ENCODE measurements around the gene MPDZ.

The MPDZ gene

GRCh38 chr9:13171261-13171660, 108.2 kb downstream of the MPDZ start:
- H3K9ac ChIP-seq = no peak overlapping the region
- no peaks in the 10 kb centered on the region for H3K79me2 ChIP-seq (ENCODE audit: insufficient read depth, low read depth)
- H3K27me3 ChIP-seq (ENCODE audit: insufficient read depth, low read depth) = no peaks in the 10 kb centered on the region
- no peak overlapping the region for H3K27ac ChIP-seq
- H3K36me3 ChIP-seq (ENCODE audit: insufficient read depth) = no peaks in the 10 kb centered on the region
- no peak overlapping the region for H3K4me2 ChIP-seq
- H3K4me1 ChIP-seq (ENCODE audit: low read depth, poor library complexity, severe bottlenecking) = no peaks in the 10 kb centered on the region
- no peaks in the 10 kb centered on the region for H4K20me1 ChIP-seq (ENCODE audit: insufficient read depth)
- H2AFZ ChIP-seq (ENCODE audit: low read depth) = no peak overlapping the region
- TF ChIP-seq, protein P1, sequence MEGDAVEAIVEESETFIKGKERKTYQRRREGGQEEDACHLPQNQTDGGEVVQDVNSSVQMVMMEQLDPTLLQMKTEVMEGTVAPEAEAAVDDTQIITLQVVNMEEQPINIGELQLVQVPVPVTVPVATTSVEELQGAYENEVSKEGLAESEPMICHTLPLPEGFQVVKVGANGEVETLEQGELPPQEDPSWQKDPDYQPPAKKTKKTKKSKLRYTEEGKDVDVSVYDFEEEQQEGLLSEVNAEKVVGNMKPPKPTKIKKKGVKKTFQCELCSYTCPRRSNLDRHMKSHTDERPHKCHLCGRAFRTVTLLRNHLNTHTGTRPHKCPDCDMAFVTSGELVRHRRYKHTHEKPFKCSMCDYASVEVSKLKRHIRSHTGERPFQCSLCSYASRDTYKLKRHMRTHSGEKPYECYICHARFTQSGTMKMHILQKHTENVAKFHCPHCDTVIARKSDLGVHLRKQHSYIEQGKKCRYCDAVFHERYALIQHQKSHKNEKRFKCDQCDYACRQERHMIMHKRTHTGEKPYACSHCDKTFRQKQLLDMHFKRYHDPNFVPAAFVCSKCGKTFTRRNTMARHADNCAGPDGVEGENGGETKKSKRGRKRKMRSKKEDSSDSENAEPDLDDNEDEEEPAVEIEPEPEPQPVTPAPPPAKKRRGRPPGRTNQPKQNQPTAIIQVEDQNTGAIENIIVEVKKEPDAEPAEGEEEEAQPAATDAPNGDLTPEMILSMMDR (conservative IDR thresholded peaks at IDR 0.05; ENCODE audit: low read depth, low read length) = no peak
- no peak overlapping the region for H3K4me3 ChIP-seq (IDR thresholded peaks at IDR 0.05; ENCODE audit: insufficient read depth, low read depth, low read length)

DNA sequence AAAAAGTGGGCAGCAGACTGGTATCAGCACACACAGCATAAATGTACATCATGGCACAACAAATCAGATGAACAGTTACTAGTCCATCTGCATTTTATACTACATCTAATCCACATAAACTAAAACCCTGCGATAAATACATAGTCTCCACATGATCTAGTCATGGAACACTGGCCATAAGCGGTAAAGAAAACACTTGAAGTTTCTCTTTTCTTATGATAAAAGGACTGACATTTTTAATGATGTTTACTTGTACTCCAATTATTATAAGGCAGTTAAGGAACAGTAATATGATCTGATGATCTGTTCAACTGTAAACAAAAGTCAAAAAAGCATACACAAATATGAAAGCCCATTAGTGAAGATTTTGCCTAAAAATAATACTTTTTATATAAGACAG, 112.5 kb downstream of the MPDZ start:
- Histone ChIP-seq H4K20me1 (ENCODE audit: insufficient read depth) (no peaks in the 10 kb centered on the region), H3K27me3 (ENCODE audit: insufficient read depth, low read depth) (no peaks in the 10 kb centered on the region), H3K9ac (no peak overlapping the region), H3K4me1 (ENCODE audit: low read depth, poor library complexity, severe bottlenecking) (no peaks in the 10 kb centered on the region), H3K27ac (no peak overlapping the region), H3K4me2 (no peak overlapping the region), H3K79me2 (ENCODE audit: insufficient read depth, low read depth) (no peaks in the 10 kb centered on the region), H3K36me3 (ENCODE audit: insufficient read depth) (no peaks in the 10 kb centered on the region), H2AFZ (ENCODE audit: low read depth) (no peak overlapping the region), H3K4me3 (IDR thresholded peaks at IDR 0.05; ENCODE audit: insufficient read depth, low read depth, low read length) (no peak overlapping the region)
- TF ChIP-seq, protein P1 (conservative IDR thresholded peaks at IDR 0.05; ENCODE audit: low read depth, low read length) = no peak

DNA sequence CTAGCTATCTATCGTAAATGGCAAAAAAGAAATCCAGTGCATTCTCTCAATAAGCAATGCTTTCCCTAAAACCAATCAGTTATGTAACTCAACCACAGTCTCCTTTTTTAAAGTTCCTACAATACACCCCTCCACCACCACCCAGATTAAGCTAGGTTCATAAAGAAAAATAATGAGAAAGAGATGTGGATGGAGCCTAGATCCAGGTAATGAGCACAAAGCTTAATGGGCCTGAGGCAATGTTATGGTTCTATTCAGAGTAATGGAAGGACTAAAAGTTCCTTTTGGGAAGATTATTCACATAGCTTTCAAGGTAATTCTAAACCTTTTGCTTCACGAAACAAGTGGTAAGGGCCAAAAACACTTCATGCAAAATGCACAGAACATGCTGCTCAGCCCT, 113.5 kb downstream of the MPDZ start:
- TF ChIP-seq, protein P1 (conservative IDR thresholded peaks at IDR 0.05; ENCODE audit: low read depth, low read length) = no peak
- H3K4me3 ChIP-seq (IDR thresholded peaks at IDR 0.05; ENCODE audit: insufficient read depth, low read depth, low read length) = no peak overlapping the region
- no peak overlapping the region for H3K9ac ChIP-seq
- no peaks in the 10 kb centered on the region for H3K27me3 ChIP-seq (ENCODE audit: insufficient read depth, low read depth)
- no peak overlapping the region for H3K4me2 ChIP-seq
- no peaks in the 10 kb centered on the region for H3K36me3 ChIP-seq (ENCODE audit: insufficient read depth)
- no peaks in the 10 kb centered on the region for H3K4me1 ChIP-seq (ENCODE audit: low read depth, poor library complexity, severe bottlenecking)
- no peak overlapping the region for H2AFZ ChIP-seq (ENCODE audit: low read depth)
- no peaks in the 10 kb centered on the region for H4K20me1 ChIP-seq (ENCODE audit: insufficient read depth)
- H3K27ac ChIP-seq = no peak overlapping the region
- H3K79me2 ChIP-seq (ENCODE audit: insufficient read depth, low read depth) = no peaks in the 10 kb centered on the region

GRCh38 chr9:13165236-13165945, 114.1 kb downstream of the MPDZ start:
- H3K27ac ChIP-seq = no peak overlapping the region
- H3K4me2 ChIP-seq = no peak overlapping the region
- H3K4me1 ChIP-seq (ENCODE audit: low read depth, poor library complexity, severe bottlenecking) = no peaks in the 10 kb centered on the region
- no peaks in the 10 kb centered on the region for H3K36me3 ChIP-seq (ENCODE audit: insufficient read depth)
- no peak overlapping the region for H3K9ac ChIP-seq
- H4K20me1 ChIP-seq (ENCODE audit: insufficient read depth) = no peaks in the 10 kb centered on the region
- TF ChIP-seq, protein P1 (conservative IDR thresholded peaks at IDR 0.05; ENCODE audit: low read depth, low read length) = no peak
- no peak overlapping the region for H3K4me3 ChIP-seq (IDR thresholded peaks at IDR 0.05; ENCODE audit: insufficient read depth, low read depth, low read length)
- no peaks in the 10 kb centered on the region for H3K79me2 ChIP-seq (ENCODE audit: insufficient read depth, low read depth)
- H3K27me3 ChIP-seq (ENCODE audit: insufficient read depth, low read depth) = no peaks in the 10 kb centered on the region
- no peak overlapping the region for H2AFZ ChIP-seq (ENCODE audit: low read depth)
